GM10266 (cell line): ENCODE data around the gene IFIT2.

ENCODE experiments used
- DNase-seq: peaks from one replicate; pipeline ENCODE4 v3.0.0; 2012; ENCODE audit errors: extremely low spot score
- CTCF ChIP-seq: IDR thresholded peaks from 2 replicates; pipeline ENCODE4 v1.5.1; 2012; ENCODE audit warnings: mild to moderate bottlenecking, low read depth; ENCODE audit not compliant: control insufficient read depth, insufficient read depth; ENCODE audit errors: missing control alignments

Gene IFIT2

DNA sequence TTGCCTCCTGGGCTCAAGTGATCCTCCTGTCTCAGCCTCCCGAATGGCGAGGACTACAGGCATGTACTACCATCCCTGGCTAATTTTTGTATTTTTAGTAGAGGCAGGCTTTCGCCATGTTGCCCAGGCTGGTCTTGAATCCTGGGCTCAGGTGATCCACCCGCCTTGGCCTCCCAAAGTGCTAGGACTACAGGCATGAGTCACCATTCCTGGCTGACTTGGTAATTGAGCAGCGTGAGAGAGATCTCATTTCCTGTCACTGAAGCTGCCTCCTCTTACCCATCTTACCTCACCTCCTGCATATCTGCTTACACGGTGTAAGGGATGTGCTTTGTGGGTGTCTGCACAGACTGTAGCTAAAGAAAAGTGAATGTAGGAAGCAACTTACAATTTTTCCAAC lies 35.6 kb downstream of the IFIT2 start:
- no peak for DNase-seq
- TF ChIP-seq CTCF: no peak

GRCh38 chr10:89338713-89339112 lies 36.9 kb downstream of the IFIT2 start:
- DNase-seq: no peak
- TF ChIP-seq CTCF: no peak

DNA sequence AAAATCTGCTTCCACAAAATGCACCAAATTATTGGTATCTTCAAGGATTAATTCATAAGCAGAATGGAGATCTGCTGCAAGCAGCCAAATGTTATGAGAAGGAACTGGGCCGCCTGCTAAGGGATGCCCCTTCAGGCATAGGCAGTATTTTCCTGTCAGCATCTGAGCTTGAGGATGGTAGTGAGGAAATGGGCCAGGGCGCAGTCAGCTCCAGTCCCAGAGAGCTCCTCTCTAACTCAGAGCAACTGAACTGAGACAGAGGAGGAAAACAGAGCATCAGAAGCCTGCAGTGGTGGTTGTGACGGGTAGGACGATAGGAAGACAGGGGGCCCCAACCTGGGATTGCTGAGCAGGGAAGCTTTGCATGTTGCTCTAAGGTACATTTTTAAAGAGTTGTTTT lies 38.0 kb downstream of the IFIT2 start:
- TF ChIP-seq CTCF: no peak
- DNase-seq: no peak

GRCh38 chr10:89341649-89342048 lies 39.8 kb downstream of the IFIT2 start:
- no peak for TF ChIP-seq CTCF
- DNase-seq: no peak

DNA sequence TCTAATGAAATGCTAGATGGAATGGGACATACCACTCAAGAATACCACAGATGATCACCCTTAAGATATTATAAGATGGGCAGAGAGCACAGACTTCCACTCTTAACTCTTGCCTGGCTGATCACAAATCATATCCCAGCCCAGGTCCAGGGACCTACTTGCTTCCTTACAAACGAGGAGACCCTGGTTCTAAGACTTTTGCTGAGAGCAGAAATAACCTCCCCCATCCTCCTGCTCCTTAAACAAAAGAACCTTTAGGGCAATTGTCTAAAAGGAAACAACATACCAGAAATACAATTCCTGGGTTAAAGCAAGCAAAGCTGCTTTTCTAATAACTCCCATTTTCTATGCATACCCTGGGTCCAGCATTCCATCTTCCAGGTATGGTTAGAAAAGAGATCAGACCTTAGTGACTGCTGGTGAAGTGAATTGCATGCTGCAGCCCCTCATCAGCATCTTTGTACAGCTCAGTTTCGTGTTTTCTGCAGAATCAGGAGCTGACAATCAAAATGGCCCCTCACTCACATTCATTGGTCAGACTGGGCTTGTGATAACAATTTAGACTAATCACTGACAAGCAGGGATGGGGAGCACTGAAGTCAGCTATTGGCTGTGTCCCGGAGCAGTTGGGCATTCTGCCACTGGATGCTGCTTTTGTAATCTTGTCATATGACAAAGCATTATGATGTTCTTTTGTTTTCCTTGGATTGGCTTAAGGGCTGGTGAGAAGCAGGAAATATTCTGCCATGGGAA lies 40.5 kb downstream of the IFIT2 start:
- no peak for DNase-seq
- no peak for TF ChIP-seq CTCF

GRCh38 chr10:89343089-89343767 lies 41.4 kb downstream of the IFIT2 start:
- no peak for TF ChIP-seq CTCF

GRCh38 chr10:89344156-89344555 lies 42.3 kb downstream of the IFIT2 start:
- no peak for TF ChIP-seq CTCF
- no peak for DNase-seq

More at GRCh38 chr10:89343089-89343767, 41.4 kb downstream of the IFIT2 start:
- DNase-seq: no peak
